ENCODE measurements around the gene HSD17B14. TPM values are rescaled to one million over a fixed set of nuclear protein-coding genes. Genes with fewer than 3 reads are reported as not detected.

Gene HSD17B14
- total RNA-seq, 1 experiment from 2014 or later = 11.2 TPM

- no peak overlapping the region for H3K18ac ChIP-seq (ENCODE audit: insufficient read length, low read depth, low read length)
- no peak overlapping the region for H2BK20ac ChIP-seq (ENCODE audit: low read depth, low read length, poor library complexity, severe bottlenecking)
- H3K23ac ChIP-seq (ENCODE audit: insufficient read length, low read depth, low read length) = no peak overlapping the region
- H3K14ac ChIP-seq (ENCODE audit: insufficient read depth, low read length) = no peak overlapping the region
- H3K27me3 Mint-ChIP-seq (ENCODE audit: low read depth) = peaks cover 23% of the 10 kb centered on the region
- H2AFZ ChIP-seq (ENCODE audit: low read length) = no peak overlapping the region
- H3K4me2 ChIP-seq (ENCODE audit: insufficient read depth, insufficient read length, low read length) = no peak overlapping the region
- H3K9ac ChIP-seq (ENCODE audit: extremely low read depth, insufficient read length, low read length) = no peak overlapping the region
- H4K5ac ChIP-seq (ENCODE audit: insufficient read length, low read depth, low read length) = no peak overlapping the region
- no peaks in the 10 kb centered on the region for H3K36me3 Mint-ChIP-seq (ENCODE audit: insufficient read depth in 1 of 3, low read depth in 3 of 3)
- H3K9me3 Mint-ChIP-seq = no peaks in the 10 kb centered on the region; a peak in 1 of 5 replicates
- TF ChIP-seq CTCF (conservative IDR thresholded peaks at IDR 0.05) = peak; percentile 65
- peaks cover 7% of the 10 kb centered on the region for H3K23me2 ChIP-seq (ENCODE audit: insufficient read length, low read depth, low read length, poor library complexity, severe bottlenecking)
- no peak overlapping the region for H3K56ac ChIP-seq (ENCODE audit: insufficient read length, low read depth, low read length)
- H3K27me3 ChIP-seq (ENCODE audit: insufficient read depth, low read length) = no peaks in the 10 kb centered on the region; the same call in 1 of the 2 replicates
- no peaks in the 10 kb centered on the region for H3K4me1 ChIP-seq (ENCODE audit: insufficient read depth, low read length)
- no peak overlapping the region for H3K27ac ChIP-seq (ENCODE audit: insufficient read length, low read depth, low read length)
- H3K4me1 Mint-ChIP-seq = peaks cover 21 to 32% of the 10 kb centered on the region in 2 experiments
- no peak overlapping the region for H4K8ac ChIP-seq (replicated peaks; ENCODE audit: insufficient read length, low read depth, low read length)
- no CpG with 5 or more reads among the region's 21 CpGs for WGBS (ENCODE audit: extremely low coverage, insufficient read length, low lambda C conversion rate)
- no peaks in the 10 kb centered on the region for H3K79me2 ChIP-seq (ENCODE audit: insufficient read depth, low read length)
- no peak overlapping the region for H2BK120ac ChIP-seq (ENCODE audit: low read depth, low read length, poor library complexity, severe bottlenecking)
- peak overlapping the region in 2 of 3 experiments; percentile 68 to 88; a peak in 3 of 7 replicates for H3K27ac Mint-ChIP-seq
- no peaks in the 10 kb centered on the region for H4K20me1 ChIP-seq (ENCODE audit: control insufficient read depth, insufficient read depth, insufficient read length)
- H3K4ac ChIP-seq (ENCODE audit: low read depth, low read length) = no peak overlapping the region
- H3K79me1 ChIP-seq (ENCODE audit: insufficient read depth, low read depth, low read length, poor library complexity, severe bottlenecking) = no peaks in the 10 kb centered on the region
- H4K91ac ChIP-seq (ENCODE audit: insufficient read length, low read depth, low read length) = no peak overlapping the region
- H2AK5ac ChIP-seq (ENCODE audit: insufficient read length, low read length) = no peak overlapping the region
- H3K4me3 Mint-ChIP-seq = peak overlapping the region in 1 of 2 experiments; percentile 17; a peak in 2 of 5 replicates
- H2BK5ac ChIP-seq (ENCODE audit: insufficient read length, low read length) = no peak overlapping the region
- peak; percentile 59 for DNase-seq
- no peak overlapping the region for H3T11ph ChIP-seq (ENCODE audit: low read length)
- H3K9me3 ChIP-seq (ENCODE audit: control insufficient read depth, low read depth, low read length) = no peaks in the 10 kb centered on the region
- H2BK12ac ChIP-seq (ENCODE audit: insufficient read length, low read depth, low read length) = no peak overlapping the region
- H2BK15ac ChIP-seq (ENCODE audit: low read depth, low read length) = no peak overlapping the region
Observed at GRCh38 chr19:48813123-48813913, 23.0 kb downstream of the HSD17B14 start.

All from H9 (cell line).